NCI-H2196 (cell line): ENCODE results near the gene RAB37.

Experiments used
- DNase-seq: peaks from one replicate; lab custom pipeline; 2025; ENCODE audit not compliant: unreplicated experiment; lab: John Stamatoyannopoulos, UW

Gene RAB37

GRCh38 chr17:74728033-74728701 lies 8.9 kb upstream of the RAB37 start:
- no peak for DNase-seq

- DNase-seq: no peak
Measured at GRCh38 chr17:74728702-74729075, 8.4 kb upstream of the RAB37 start.

- DNase-seq: no peak
Measured at GRCh38 chr17:74729368-74729767, 7.7 kb upstream of the RAB37 start.

GRCh38 chr17:74729866-74730265 lies 7.2 kb upstream of the RAB37 start:
- no peak for DNase-seq

- DNase-seq: no peak
Measured at GRCh38 chr17:74730491-74731346, 6.3 kb upstream of the RAB37 start.

- DNase-seq: no peak
Measured at GRCh38 chr17:74731347-74731605, 5.8 kb upstream of the RAB37 start.

- no peak for DNase-seq
Measured at GRCh38 chr17:74732042-74732867, 4.8 kb upstream of the RAB37 start.

- DNase-seq: no peak
Measured at GRCh38 chr17:74733365-74734122, 3.5 kb upstream of the RAB37 start.

- DNase-seq: no peak
Measured at GRCh38 chr17:74734256-74734655, 2.8 kb upstream of the RAB37 start.

- no peak for DNase-seq
Measured at GRCh38 chr17:74737299-74738050, 419 bp downstream of the RAB37 start.

- DNase-seq: peak; percentile 35
Measured at GRCh38 chr17:74738051-74738996, 1.3 kb downstream of the RAB37 start.

- DNase-seq: no peak
Measured at GRCh38 chr17:74739227-74739831, 2.3 kb downstream of the RAB37 start.

- no peak for DNase-seq
Measured at GRCh38 chr17:74740173-74740572, 3.1 kb downstream of the RAB37 start.

- no peak for DNase-seq
Measured at GRCh38 chr17:74740641-74741387, 3.8 kb downstream of the RAB37 start.

- DNase-seq: no peak
Measured at GRCh38 chr17:74742153-74742515, 5.1 kb downstream of the RAB37 start.

- DNase-seq: no peak
Measured at GRCh38 chr17:74742978-74743545, 6.0 kb downstream of the RAB37 start.

GRCh38 chr17:74743755-74744154 lies 6.7 kb downstream of the RAB37 start:
- DNase-seq: no peak

GRCh38 chr17:74744349-74744713 lies 7.3 kb downstream of the RAB37 start:
- DNase-seq: no peak
